Karpas-422 (cell line): ENCODE data around the gene KPNB1. TPM values are rescaled to one million over a fixed set of nuclear protein-coding genes. Genes with fewer than 3 reads are reported as not detected.

Source experiments
- DNase-seq: peaks from one replicate; pipeline ENCODE4 v3.0.0-alpha.2; 2015
- H2AFZ ChIP-seq: fragments of 200-600 bp; sonication (generic); 2 replicates; pipeline ENCODE4 v1.6.1; 2014; ENCODE audit warnings: antibody characterized with exemption, low read length, mixed read lengths
- H3K27ac ChIP-seq: fragments of 200-600 bp; sonication (generic); 2 replicates; pipeline ENCODE4 v1.5.1; 2014; ENCODE audit warnings: mild to moderate bottlenecking, low read length, moderate library complexity
- H3K27me3 ChIP-seq: fragments of 200-600 bp; sonication (generic); 2 replicates; pipeline ENCODE4 v1.6.1; 2014; ENCODE audit warnings: low read length, mixed read lengths
- H3K36me3 ChIP-seq: fragments of 200-600 bp; sonication (generic); 2 replicates; pipeline ENCODE4 v1.6.1; 2014; ENCODE audit warnings: low read length, mixed read lengths; ENCODE audit not compliant: insufficient read depth
- H3K4me1 ChIP-seq: fragments of 200-600 bp; sonication (generic); 2 replicates; pipeline ENCODE4 v1.6.1; 2014; ENCODE audit warnings: mild to moderate bottlenecking, low read length, mixed read lengths
- H3K4me2 ChIP-seq: fragments of 200-600 bp; sonication (generic); 2 replicates; pipeline ENCODE4 v1.6.1; 2014; ENCODE audit warnings: low read length, low read depth, mild to moderate bottlenecking; ENCODE audit not compliant: poor library complexity, severe bottlenecking
- H3K4me3 ChIP-seq: fragments of 200-600 bp; sonication (generic); 2 replicates; pipeline ENCODE4 v1.5.1; 2014; ENCODE audit warnings: mild to moderate bottlenecking, antibody characterized with exemption, low read length, mixed read lengths
- H3K79me2 ChIP-seq: fragments of 200-600 bp; sonication (generic); 2 replicates; pipeline ENCODE4 v1.6.1; 2014; ENCODE audit warnings: mild to moderate bottlenecking, low read length, mixed read lengths
- H3K9ac ChIP-seq: fragments of 200-600 bp; sonication (generic); 2 replicates; pipeline ENCODE4 v1.6.0; 2014; ENCODE audit warnings: low read length
- H3K9me2 ChIP-seq: fragments of 200-600 bp; sonication (generic), shearing (Covaris generic); replicated peaks from 2 replicates; pipeline ENCODE4 v1.6.0; 2014; ENCODE audit warnings: mild to moderate bottlenecking, low read length, moderate library complexity; ENCODE audit not compliant: insufficient read depth
- H3K9me3 ChIP-seq: fragments of 300-700, 200-600 bp; sonication (generic); 2 replicates; pipeline ENCODE4 v1.6.1; 2014; ENCODE audit warnings: low read length, mixed read lengths
- H4K20me1 ChIP-seq: fragments of 200-600 bp; sonication (generic); 2 replicates; pipeline ENCODE4 v1.6.1; 2014; ENCODE audit warnings: mild to moderate bottlenecking, antibody characterized with exemption, low read length, low read depth; ENCODE audit not compliant: insufficient read depth
- total RNA-seq: library from RNA; depleted of rRNA; stranded (reverse); fragments of >200 nt; shearing (Covaris generic); gene quantifications from 2 replicates; pipeline ENCODE4 v1.2.3, GENCODE V29; 2014; ENCODE audit warnings: low replicate concordance

Gene KPNB1
- total RNA-seq, 1 experiment from 2014 or later = 184 TPM

DNA sequence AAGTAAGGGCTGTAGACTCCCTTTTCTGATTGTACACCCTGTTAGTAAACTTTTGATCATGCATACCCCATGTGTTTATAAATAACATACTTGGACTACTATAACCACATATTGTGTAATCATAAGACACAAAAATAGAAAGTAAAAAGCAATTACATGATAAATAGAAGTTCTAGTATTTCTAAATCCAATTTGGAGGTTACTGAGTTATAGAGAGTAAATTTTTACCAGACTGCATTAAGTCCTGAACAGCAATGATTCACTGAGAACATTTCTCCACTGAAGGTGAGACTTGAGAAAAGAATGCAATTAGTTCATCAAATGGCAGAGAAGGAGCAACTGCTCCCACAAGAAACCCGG is 36.5 kb downstream of the KPNB1 start:
- H3K9ac ChIP-seq = no peak overlapping the region
- no peak overlapping the region for H3K4me2 ChIP-seq
- no peak overlapping the region for H2AFZ ChIP-seq
- H3K36me3 ChIP-seq = peaks cover 29% of the 10 kb centered on the region; the same call in 1 of the 2 replicates
- H3K4me1 ChIP-seq = no peaks in the 10 kb centered on the region
- no peaks in the 10 kb centered on the region for H3K27me3 ChIP-seq
- H3K27ac ChIP-seq = no peak overlapping the region
- 0 out of 2 replicates have a peak, but pooled peaks cover 4% of the 10 kb centered on the region for H4K20me1 ChIP-seq
- no peaks in the 10 kb centered on the region for H3K79me2 ChIP-seq
- no peaks in the 10 kb centered on the region for H3K9me2 ChIP-seq
- no peak for DNase-seq
- H3K4me3 ChIP-seq = no peak overlapping the region
- H3K9me3 ChIP-seq = no peaks in the 10 kb centered on the region

GRCh38 chr17:47686664-47687327 is 37.1 kb downstream of the KPNB1 start:
- Histone ChIP-seq H3K4me2 (no peak overlapping the region), H3K9me2 (no peaks in the 10 kb centered on the region), H3K79me2 (no peaks in the 10 kb centered on the region), H3K36me3 (peaks cover 26% of the 10 kb centered on the region; the same call in 1 of the 2 replicates), H3K27me3 (no peaks in the 10 kb centered on the region), H3K9ac (no peak overlapping the region), H4K20me1 (0 out of 2 replicates have a peak, but pooled peaks cover 4% of the 10 kb centered on the region), H3K27ac (no peak overlapping the region; the same call in 1 of the 2 replicates), H2AFZ (no peak overlapping the region), H3K4me1 (no peaks in the 10 kb centered on the region), H3K9me3 (no peaks in the 10 kb centered on the region), H3K4me3 (no peak overlapping the region)
- DNase-seq = no peak

DNA sequence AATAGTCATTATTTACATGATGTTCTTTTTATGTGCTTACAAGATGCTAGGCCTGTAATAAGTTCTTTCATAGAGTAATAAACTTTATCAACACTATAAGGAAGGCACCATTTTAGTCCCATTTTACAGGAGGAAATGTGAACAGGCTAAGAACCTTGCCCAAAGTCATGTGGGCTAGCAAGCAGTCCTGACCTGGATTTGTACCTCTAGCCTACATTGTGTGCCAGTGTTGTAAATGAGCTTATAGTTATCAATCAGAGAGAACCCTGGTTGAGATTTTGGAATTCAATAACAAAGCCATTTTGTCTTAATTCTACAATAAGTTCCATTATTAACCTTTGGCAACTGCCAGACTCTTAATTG is 37.6 kb downstream of the KPNB1 start:
- H3K36me3 ChIP-seq = peaks cover 21% of the 10 kb centered on the region; the same call in 1 of the 2 replicates

GRCh38 chr17:47687748-47688147 is 38.0 kb downstream of the KPNB1 start:
- no peak for DNase-seq
- Histone ChIP-seq H3K27me3 (no peaks in the 10 kb centered on the region), H3K9me3 (no peaks in the 10 kb centered on the region), H4K20me1 (0 out of 2 replicates have a peak, but pooled peaks cover 4% of the 10 kb centered on the region), H3K4me2 (no peak overlapping the region), H3K79me2 (no peaks in the 10 kb centered on the region), H2AFZ (no peak overlapping the region), H3K4me1 (no peaks in the 10 kb centered on the region), H3K9ac (no peak overlapping the region), H3K9me2 (no peaks in the 10 kb centered on the region), H3K36me3 (peaks cover 17% of the 10 kb centered on the region; the same call in 1 of the 2 replicates), H3K4me3 (no peak overlapping the region), H3K27ac (no peak overlapping the region; the same call in 1 of the 2 replicates)

More for the DNA sequence above, 37.6 kb downstream of the KPNB1 start:
- H3K9ac ChIP-seq = no peak overlapping the region
- no peak overlapping the region; the same call in 1 of the 2 replicates for H3K27ac ChIP-seq
- H3K9me3 ChIP-seq = no peaks in the 10 kb centered on the region
- H4K20me1 ChIP-seq = 0 out of 2 replicates have a peak, but pooled peaks cover 4% of the 10 kb centered on the region
- no peaks in the 10 kb centered on the region for H3K79me2 ChIP-seq
- no peaks in the 10 kb centered on the region for H3K27me3 ChIP-seq
- no peak overlapping the region for H3K4me2 ChIP-seq
- DNase-seq = no peak
- H3K9me2 ChIP-seq = no peaks in the 10 kb centered on the region
- no peak overlapping the region for H2AFZ ChIP-seq
- H3K4me1 ChIP-seq = no peaks in the 10 kb centered on the region
- no peak overlapping the region for H3K4me3 ChIP-seq

DNA sequence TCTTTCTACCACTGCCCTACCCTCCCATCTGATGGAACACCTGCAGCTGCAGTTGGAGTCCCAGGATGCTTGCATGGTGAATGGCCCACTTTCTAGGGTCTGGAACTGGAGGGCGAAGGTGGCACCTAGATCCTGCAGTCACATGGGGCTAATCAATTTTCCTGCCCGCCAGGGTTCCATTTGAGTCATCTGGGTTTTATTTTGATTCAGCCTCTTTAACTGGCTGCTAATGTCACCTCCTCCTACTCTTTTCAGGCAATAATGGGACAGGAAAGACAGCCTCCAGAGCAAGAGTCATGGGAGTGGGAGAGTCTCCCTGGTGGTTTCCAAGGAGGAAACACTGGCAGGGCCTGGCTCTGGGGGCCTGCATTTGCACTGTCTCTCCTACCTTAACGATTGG is 40.4 kb downstream of the KPNB1 start:
- Histone ChIP-seq H3K9me3 (no peaks in the 10 kb centered on the region), H4K20me1 (0 out of 2 replicates have a peak, but pooled peaks cover 4% of the 10 kb centered on the region), H3K36me3 (peaks cover under 1% of the 10 kb centered on the region; the same call in 1 of the 2 replicates), H3K79me2 (no peaks in the 10 kb centered on the region), H3K9me2 (no peaks in the 10 kb centered on the region), H3K4me2 (no peak overlapping the region), H3K9ac (no peak overlapping the region), H2AFZ (no peak overlapping the region), H3K4me3 (no peak overlapping the region), H3K27me3 (no peaks in the 10 kb centered on the region), H3K27ac (no peak overlapping the region), H3K4me1 (peaks cover 16% of the 10 kb centered on the region)
- no peak for DNase-seq

DNA sequence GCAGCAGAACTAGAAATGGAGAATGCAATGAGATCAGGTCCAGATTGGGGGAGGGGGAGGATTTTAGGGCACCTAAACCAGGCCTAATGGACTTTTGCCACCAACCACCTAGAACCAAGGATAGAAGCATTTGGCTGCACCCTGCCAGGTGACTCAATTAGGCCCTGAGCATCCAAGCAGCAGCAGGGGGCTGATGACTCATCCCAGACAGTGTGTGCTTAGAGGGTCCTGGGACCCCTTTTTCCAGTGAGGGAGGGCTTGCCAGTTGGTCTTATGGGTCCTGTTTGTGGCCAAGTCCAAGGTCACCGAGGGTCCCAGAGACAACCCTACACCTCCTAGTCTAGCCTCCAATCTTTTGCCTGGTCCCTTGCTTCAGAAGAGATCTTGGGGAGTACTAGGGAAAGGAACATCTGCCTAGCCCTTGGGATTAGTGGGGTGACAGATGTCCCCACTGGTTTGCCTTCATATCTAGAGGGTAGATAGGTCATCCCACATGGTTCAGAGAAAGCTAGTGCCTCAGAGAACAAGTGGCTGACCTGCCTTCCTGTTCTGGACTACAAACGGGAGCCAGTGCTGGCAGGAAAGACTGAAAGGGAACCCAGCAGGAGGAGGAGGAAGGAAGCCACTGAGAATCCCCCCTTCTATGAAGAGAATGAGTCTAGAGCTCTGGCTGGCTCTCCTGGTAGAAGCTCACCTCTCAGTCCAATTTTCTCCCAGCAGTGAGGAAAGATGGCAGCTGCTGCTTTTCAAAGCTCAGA is 42.6 kb downstream of the KPNB1 start:
- Histone ChIP-seq H3K4me2 (no peak overlapping the region), H3K4me3 (no peak overlapping the region), H4K20me1 (0 out of 2 replicates have a peak, but pooled peaks cover 4% of the 10 kb centered on the region), H3K79me2 (no peaks in the 10 kb centered on the region), H3K27me3 (no peaks in the 10 kb centered on the region), H3K36me3 (no peaks in the 10 kb centered on the region), H3K27ac (no peak overlapping the region), H3K4me1 (peaks cover 16% of the 10 kb centered on the region), H3K9me2 (no peaks in the 10 kb centered on the region), H3K9me3 (no peaks in the 10 kb centered on the region), H2AFZ (no peak overlapping the region), H3K9ac (no peak overlapping the region)
- DNase-seq = no peak

DNA sequence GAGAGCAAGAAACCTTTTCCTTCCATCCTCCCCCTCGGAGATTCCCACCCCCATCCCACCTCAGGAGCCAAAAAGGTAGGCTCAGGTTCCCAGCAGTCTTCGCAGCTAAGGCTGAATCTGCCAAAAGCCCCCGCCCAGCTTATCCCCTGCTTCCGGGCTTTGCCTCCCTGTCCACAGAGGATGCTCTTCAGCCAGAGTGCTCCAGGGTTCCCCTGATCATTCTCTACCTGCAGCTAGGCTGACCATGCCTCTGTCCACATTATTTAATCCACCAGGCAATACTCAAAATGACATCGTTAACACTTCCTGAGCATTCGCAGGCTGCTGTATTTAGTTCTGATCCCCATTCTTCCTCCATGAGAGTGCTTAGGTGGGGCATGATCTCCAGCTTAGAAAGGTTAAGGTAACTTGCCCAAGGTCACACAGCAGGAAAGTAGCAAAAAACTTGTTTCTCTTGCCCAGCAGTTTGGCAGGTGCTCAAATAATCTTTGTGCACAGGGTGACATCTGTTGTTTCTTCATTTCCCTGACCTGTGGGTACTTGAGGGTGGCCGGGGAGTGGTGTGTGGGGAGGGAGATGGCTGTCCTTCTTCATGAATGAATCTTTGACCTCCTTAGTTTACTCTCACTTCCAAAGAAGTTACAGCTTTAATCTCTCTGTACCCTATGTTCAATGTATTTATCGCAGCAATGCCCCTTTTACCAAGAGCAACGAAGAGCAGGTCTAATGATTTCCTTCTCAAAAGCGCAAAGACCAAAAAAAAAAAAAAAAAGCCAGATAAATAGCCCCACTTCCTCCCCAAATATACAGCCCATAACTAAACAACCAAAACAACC is 43.4 kb downstream of the KPNB1 start:
- 0 out of 2 replicates have a peak, but pooled peaks cover under 1% of the 10 kb centered on the region for H4K20me1 ChIP-seq
- no peak for DNase-seq
- no peaks in the 10 kb centered on the region for H3K27me3 ChIP-seq
- H3K9me3 ChIP-seq = no peaks in the 10 kb centered on the region
- no peak overlapping the region for H3K27ac ChIP-seq
- H3K79me2 ChIP-seq = no peaks in the 10 kb centered on the region
- H3K4me3 ChIP-seq = peak overlapping the region; percentile 62
- H3K4me1 ChIP-seq = peaks cover 16% of the 10 kb centered on the region
- H3K4me2 ChIP-seq = peak overlapping the region; percentile 78
- H3K9ac ChIP-seq = peak overlapping the region; percentile 58
- 0 out of 2 replicates have a peak overlapping the region, but pooled peaks have one; percentile 51 for H2AFZ ChIP-seq
- no peaks in the 10 kb centered on the region for H3K9me2 ChIP-seq
- no peaks in the 10 kb centered on the region for H3K36me3 ChIP-seq
